Keratinocyte (primary cell): Measurements from ENCODE around the gene NALCN. TPM values are rescaled to one million over a fixed set of nuclear protein-coding genes. Genes with fewer than 3 reads are reported as not detected.

ENCODE experiments used
- DNase-seq: peaks from one replicate; pipeline ENCODE4 v3.0.0-alpha.2; 2011; ENCODE audit warnings: low read depth, missing footprints, low spot score
- FAIRE-seq: peaks from 2 replicates; lab custom pipeline; 2011; peaks lifted over from hg19 to GRCh38; lab: Jason Lieb, UNC
- H2AFZ ChIP-seq: 2 replicates; pipeline ENCODE4 v1.6.0; 2012; ENCODE audit warnings: low read length, control low read depth, inconsistent platforms; ENCODE audit not compliant: control insufficient read depth
- H3K27ac ChIP-seq: 2 replicates; pipeline ENCODE4 v1.5.1; 2011; ENCODE audit warnings: low read length; ENCODE audit not compliant: control insufficient read depth, insufficient read depth
- H3K27me3 ChIP-seq: 3 replicates; pipeline ENCODE4 v1.6.0; 2011; ENCODE audit warnings: low read length; ENCODE audit not compliant: control insufficient read depth, insufficient read depth; ENCODE audit errors: extremely low read depth
- H3K36me3 ChIP-seq, 2 experiments: 2 replicates in 1 of 2; 3 replicates in 1 of 2; pipeline ENCODE4 v1.5.1; 2011; ENCODE audit warnings: low read length in 2 of 2, mild to moderate bottlenecking in 1 of 2; ENCODE audit not compliant: control insufficient read depth in 2 of 2, insufficient read depth in 2 of 2; ENCODE audit errors: extremely low read depth in 1 of 2
- H3K4me1 ChIP-seq: 3 replicates; pipeline ENCODE4 v1.5.1; 2011; ENCODE audit warnings: low read length; ENCODE audit not compliant: control insufficient read depth, insufficient read depth; ENCODE audit errors: extremely low read depth
- H3K4me2 ChIP-seq: 3 replicates; pipeline ENCODE4 v1.6.0; 2011; ENCODE audit warnings: low read depth, low read length; ENCODE audit not compliant: control insufficient read depth, insufficient read depth; ENCODE audit errors: extremely low read depth
- H3K4me3 ChIP-seq, 3 experiments: fragments of 200-600 bp in 1 of 3; sonication (generic) in 1 of 3; 2 replicates in 2 of 3; 3 replicates in 1 of 3; pipeline ENCODE4 v1.5.1; 2011 to 2016; ENCODE audit warnings: low read length in 3 of 3, mild to moderate bottlenecking in 3 of 3, control low read depth in 2 of 3, inconsistent platforms in 1 of 3, low read depth in 1 of 3, mixed read lengths in 1 of 3, mixed run types in 1 of 3, moderate library complexity in 1 of 3; ENCODE audit not compliant: control insufficient read depth in 2 of 3, insufficient read depth in 2 of 3; ENCODE audit errors: extremely low read depth in 1 of 3
- H3K79me2 ChIP-seq: 2 replicates; pipeline ENCODE4 v1.6.0; 2012; ENCODE audit warnings: low read length; ENCODE audit not compliant: control insufficient read depth, insufficient read depth
- H3K9ac ChIP-seq: 3 replicates; pipeline ENCODE4 v1.6.0; 2011; ENCODE audit warnings: low read length; ENCODE audit not compliant: control insufficient read depth, insufficient read depth; ENCODE audit errors: extremely low read depth
- H3K9me1 ChIP-seq: 3 replicates; pipeline ENCODE4 v1.6.0; 2011; ENCODE audit warnings: low read length; ENCODE audit not compliant: control insufficient read depth, insufficient read depth; ENCODE audit errors: extremely low read depth
- H3K9me3 ChIP-seq: 2 replicates; pipeline ENCODE4 v1.5.1; 2012; ENCODE audit warnings: low read depth, low read length; ENCODE audit not compliant: control insufficient read depth
- H4K20me1 ChIP-seq: 3 replicates; pipeline ENCODE4 v1.6.0; 2011; ENCODE audit warnings: low read length; ENCODE audit not compliant: control insufficient read depth, insufficient read depth; ENCODE audit errors: extremely low read depth
- CTCF ChIP-seq, 3 experiments: IDR thresholded peaks in 1 of 3; conservative IDR thresholded peaks in 1 of 3; optimal IDR thresholded peaks in 1 of 3; 2 replicates in 2 of 3; 3 replicates in 1 of 3; pipeline versions ENCODE3 to v1.5.1; 2011; ENCODE audit warnings: low read length in 3 of 3, mild to moderate bottlenecking in 3 of 3, moderate library complexity in 2 of 3, control low read depth in 1 of 3, inconsistent platforms in 1 of 3; ENCODE audit not compliant: insufficient read depth in 2 of 3; ENCODE audit errors: extremely low read depth in 1 of 3
- EZH2 ChIP-seq: IDR thresholded peaks from one replicate; pipeline ENCODE4 v1.6.1; 2012; ENCODE audit warnings: inconsistent platforms, mild to moderate bottlenecking, low read length, moderate library complexity
- dilution Hi-C: fragments of 300-500 bp; cut with MboI; formaldehyde crosslinking; loops from one replicate; pipeline ENCODE4 v1.7.0; 2020; ENCODE audit warnings: low sequenced_read_pairs; ENCODE audit not compliant: extremely low pct_ligation_motif_present
- polyA plus RNA-seq, 5 experiments: library from polyadenylated mRNA; depleted of rRNA in 3 of 5; stranded (reverse) in 3 of 5; stranded (forward) in 1 of 5; unstranded in 1 of 5; fragments of >200 nt; gene quantifications; 1 replicate in 1 of 5; 2 replicates in 3 of 5; 3 replicates in 1 of 5; pipeline versions ENCODE4 v1.2.1 to v1.2.3, GENCODE V29; 2011 to 2012; ENCODE audit warnings: missing spikeins in 2 of 5, low read depth in 1 of 5, low replicate concordance in 1 of 5

NALCN gene
- polyA plus RNA-seq, 1 donor (not counting 4 experiments of a cell fraction or from before 2014, with no cell fraction given) = 0.16 TPM

GRCh38 chr13:101090287-101090686 lies 326.0 kb downstream of the NALCN start:
- Histone ChIP-seq H3K27ac (no peak overlapping the region), H3K9me3 (no peaks in the 10 kb centered on the region), H3K4me2 (no peak overlapping the region), H4K20me1 (no peaks in the 10 kb centered on the region), H3K36me3 (no peaks in the 10 kb centered on the region), H2AFZ (no peak overlapping the region), H3K9me1 (no peaks in the 10 kb centered on the region), H3K4me3 (no peak overlapping the region), H3K4me1 (no peaks in the 10 kb centered on the region), H3K79me2 (no peaks in the 10 kb centered on the region), H3K27me3 (no peaks in the 10 kb centered on the region), H3K9ac (no peak overlapping the region)
- DNase-seq (no peak), FAIRE-seq (no peak)
- dilution Hi-C loops = no loop called here
- TF ChIP-seq EZH2 (no peak), CTCF (optimal IDR thresholded peaks at IDR 0.05 in 1 of 3, IDR thresholded peaks at IDR 0.05 in 1 of 3, conservative IDR thresholded peaks at IDR 0.05 in 1 of 3; ENCODE audit: extremely low read depth in 1 of 3, insufficient read depth in 2 of 3, low read length in 3 of 3) (no peak)

DNA sequence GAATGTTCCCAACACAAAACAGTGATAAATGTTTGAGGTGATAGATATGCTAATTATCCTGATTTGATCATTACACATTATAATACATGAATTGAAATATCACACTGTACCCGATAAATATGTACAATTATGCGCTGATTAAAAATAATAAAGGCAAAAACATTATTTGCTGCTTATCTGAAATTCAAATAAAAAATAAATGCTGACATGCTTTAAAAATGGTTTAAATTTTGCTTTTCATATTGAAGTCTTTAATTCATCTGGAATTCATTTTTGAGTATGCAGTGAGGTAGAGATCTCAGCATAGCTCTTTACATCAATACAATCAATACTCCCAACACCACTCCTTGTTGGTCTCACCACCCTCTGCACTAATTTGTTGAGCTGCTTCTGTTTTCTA lies 330.8 kb downstream of the NALCN start:
- H3K27ac ChIP-seq = no peak overlapping the region
- H3K9me1 ChIP-seq = no peaks in the 10 kb centered on the region
- H3K36me3 ChIP-seq = no peaks in the 10 kb centered on the region
- H3K4me1 ChIP-seq = no peaks in the 10 kb centered on the region
- DNase-seq (no peak), FAIRE-seq (no peak)
- H3K4me2 ChIP-seq = no peak overlapping the region
- dilution Hi-C loops = no loop called here
- no peaks in the 10 kb centered on the region for H3K27me3 ChIP-seq
- H3K4me3 ChIP-seq = no peak overlapping the region
- TF ChIP-seq CTCF (optimal IDR thresholded peaks at IDR 0.05 in 1 of 3, IDR thresholded peaks at IDR 0.05 in 1 of 3, conservative IDR thresholded peaks at IDR 0.05 in 1 of 3; ENCODE audit: extremely low read depth in 1 of 3, insufficient read depth in 2 of 3, low read length in 3 of 3) (no peak), EZH2 (no peak)
- H3K79me2 ChIP-seq = no peaks in the 10 kb centered on the region
- no peak overlapping the region for H3K9ac ChIP-seq
- H2AFZ ChIP-seq = no peak overlapping the region
- no peaks in the 10 kb centered on the region for H3K9me3 ChIP-seq
- H4K20me1 ChIP-seq = no peaks in the 10 kb centered on the region
